ENCODE results near the gene CLCN6. TPM values are rescaled to one million over a fixed set of nuclear protein-coding genes. Genes with fewer than 3 reads are reported as not detected.

The CLCN6 gene
- total and polyA plus RNA-seq, 10 of the 15 experiments (the other 5 are each of a cell fraction or from before 2014, with no cell fraction given), result 2.2 to 20.9 (median 10.2) TPM

- TF ChIP-seq RFX5 (IDR thresholded peaks at IDR 0.05; ENCODE audit: low read depth, low read length) (no peak), REST (IDR thresholded peaks at IDR 0.05; ENCODE audit: low read depth, low read length) (no peak), NFYA (IDR thresholded peaks at IDR 0.05; ENCODE audit: borderline replicate concordance, low read depth, low read length) (no peak)
- ATAC-seq, result no peak
- no peak for DNase-seq (ENCODE audit: low read depth, low spot score)
- Histone ChIP-seq H3K79me2 (ENCODE audit: control insufficient read depth, insufficient read depth, low read length) (no peaks in the 10 kb centered on the region), H3K27ac (ENCODE audit: control insufficient read depth, insufficient read depth) (no peak overlapping the region), H3K27me3 (replicated peaks in 1 of 2; ENCODE audit: control insufficient read depth in 2 of 2, insufficient read depth in 2 of 2, low read length in 1 of 2) (no peaks in the 10 kb centered on the region; a peak in 1 of 4 replicates), H4K20me1 (ENCODE audit: control insufficient read depth, insufficient read depth) (no peaks in the 10 kb centered on the region), H3K9ac (ENCODE audit: control insufficient read depth, insufficient read depth, low read length) (no peak overlapping the region), H3K4me1 (ENCODE audit: control insufficient read depth, insufficient read depth, low read length) (no peaks in the 10 kb centered on the region), H3K9me3 (replicated peaks; ENCODE audit: control insufficient read depth, insufficient read depth, low read length) (no peaks in the 10 kb centered on the region), H2AFZ (ENCODE audit: control insufficient read depth, low read depth, low read length) (no peak overlapping the region), H3K4me2 (ENCODE audit: control insufficient read depth, insufficient read depth) (no peak overlapping the region), H3K4me3 (no peak overlapping the region), H3K36me3 (ENCODE audit: control insufficient read depth in 2 of 2, insufficient read depth in 2 of 2, low read length in 1 of 2) (no peaks in the 10 kb centered on the region)
- FAIRE-seq, result no peak
- in situ Hi-C loops (cut with MboI), result no loop called here
- ChIA-PET POLR2A (no interaction called here), SMC1A (ENCODE audit: uncharacterized antibody, unreplicated experiment) (no interaction called here), CTCF (interaction anchor here (1.3 kb wide), 1 partner anchor 80 kb away, joined by 3 read pairs; no protein-coding TSS in a partner anchor), RAD21 (ENCODE audit: unreplicated experiment) (interaction anchor here (0.7 to 1.0 kb wide), 2 partner anchors 10 to 84 kb away, joined by 3 read pairs; no protein-coding TSS in a partner anchor)
- WGBS (ENCODE audit: insufficient coverage, insufficient replicate concordance, low lambda C conversion rate, missing lambda C conversion rate), result 40% methylated on average over 19 of the region's 19 CpGs
- no TSS peak for BruUV-seq (replicated peaks)
- intact Hi-C loops (cut with micrococcal nuclease; ENCODE audit: unreplicated experiment), result no loop called here
Observed at GRCh38 chr1:11886986-11887665, 81.1 kb downstream of the CLCN6 start.
